NB4 (cell line): ENCODE results near the gene TMEM260.

Experiments used
- CTCF ChIP-seq: IDR thresholded peaks from one replicate; pipeline ENCODE4 v1.5.1; 2012; ENCODE audit warnings: low read depth, low read length
- MYC ChIP-seq: IDR thresholded peaks from 2 replicates; pipeline ENCODE4 v1.6.1; 2011; ENCODE audit warnings: low read depth, low read length
- POLR2A ChIP-seq: IDR thresholded peaks from 2 replicates; pipeline ENCODE4 v1.6.1; 2011; ENCODE audit warnings: mild to moderate bottlenecking; ENCODE audit not compliant: insufficient read length; ENCODE audit errors: extremely low read depth

- TF ChIP-seq CTCF (no peak), POLR2A (no peak), MYC (no peak)
Measured at GRCh38 chr14:56649382-56649781, 69.8 kb downstream of the TMEM260 start.
